Activated CD4-positive, alpha-beta T cell treated with anti-CD3 and anti-CD28 coated beads, Interleukin-2, amount 10 ng/mL, durations not matched to agents 24 days and 14 days (primary cell): ENCODE results near the gene ZNF423. TPM values are rescaled to one million over a fixed set of nuclear protein-coding genes. Genes with fewer than 3 reads are reported as not detected.

Experiments used
- DNase-seq: peaks from one replicate; pipeline ENCODE4 v3.0.0; 2022
- H3K27ac Mint-ChIP-seq: one replicate; pipeline ENCODE4 v1.8.0; 2022; ENCODE audit warnings: mild to moderate bottlenecking, mixed read lengths
- H3K27me3 Mint-ChIP-seq: one replicate; pipeline ENCODE4 v1.8.0; 2022; ENCODE audit warnings: mixed read lengths
- H3K36me3 Mint-ChIP-seq: one replicate; pipeline ENCODE4 v1.8.0; 2022; ENCODE audit warnings: low read depth, mild to moderate bottlenecking, mixed read lengths
- H3K4me1 Mint-ChIP-seq: one replicate; pipeline ENCODE4 v1.8.0; 2021; ENCODE audit warnings: mixed read lengths
- H3K4me3 Mint-ChIP-seq: one replicate; pipeline ENCODE4 v1.8.0; 2022; ENCODE audit warnings: mild to moderate bottlenecking, moderate library complexity, mixed read lengths
- H3K9me3 Mint-ChIP-seq: one replicate; pipeline ENCODE4 v1.8.0; 2021; ENCODE audit warnings: mixed read lengths
- intact Hi-C: fragments of 100-400 bp; cut with micrococcal nuclease; formaldehyde crosslinking; loops from one replicate; pipeline ENCODE4 v1.15.1; 2023
- total RNA-seq: library from RNA; stranded (reverse); gene quantifications from 2 replicates; pipeline ENCODE4 v1.2.3, GENCODE V29; 2022

The ZNF423 gene
- total RNA-seq, 1 donor from 2014 or later: not detected

DNA sequence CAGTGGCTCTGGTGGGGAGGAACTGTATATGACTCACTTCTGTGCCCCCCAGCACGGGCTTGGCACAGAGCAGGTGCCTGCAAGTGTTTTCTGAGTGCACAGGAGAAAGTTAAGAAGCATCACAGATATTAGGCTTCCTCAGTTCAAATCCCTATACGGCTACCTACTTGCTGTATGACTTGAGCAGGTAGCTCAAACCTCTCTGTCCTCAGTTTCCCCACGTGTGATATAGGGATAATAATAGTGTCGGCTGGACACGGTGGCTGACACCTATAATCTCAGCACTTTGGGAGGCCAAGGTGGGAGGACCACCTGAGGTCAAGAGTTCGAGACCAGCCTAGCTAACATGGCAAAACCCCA lies 386.6 kb downstream of the ZNF423 start:
- Mint-ChIP-seq H3K27ac (no peak overlapping the region), H3K4me1 (peaks cover 5% of the 10 kb centered on the region), H3K27me3 (peaks cover 7% of the 10 kb centered on the region), H3K9me3 (no peaks in the 10 kb centered on the region), H3K4me3 (no peak overlapping the region), H3K36me3 (no peaks in the 10 kb centered on the region)
- no peak for DNase-seq
- intact Hi-C loops: no loop called here

DNA sequence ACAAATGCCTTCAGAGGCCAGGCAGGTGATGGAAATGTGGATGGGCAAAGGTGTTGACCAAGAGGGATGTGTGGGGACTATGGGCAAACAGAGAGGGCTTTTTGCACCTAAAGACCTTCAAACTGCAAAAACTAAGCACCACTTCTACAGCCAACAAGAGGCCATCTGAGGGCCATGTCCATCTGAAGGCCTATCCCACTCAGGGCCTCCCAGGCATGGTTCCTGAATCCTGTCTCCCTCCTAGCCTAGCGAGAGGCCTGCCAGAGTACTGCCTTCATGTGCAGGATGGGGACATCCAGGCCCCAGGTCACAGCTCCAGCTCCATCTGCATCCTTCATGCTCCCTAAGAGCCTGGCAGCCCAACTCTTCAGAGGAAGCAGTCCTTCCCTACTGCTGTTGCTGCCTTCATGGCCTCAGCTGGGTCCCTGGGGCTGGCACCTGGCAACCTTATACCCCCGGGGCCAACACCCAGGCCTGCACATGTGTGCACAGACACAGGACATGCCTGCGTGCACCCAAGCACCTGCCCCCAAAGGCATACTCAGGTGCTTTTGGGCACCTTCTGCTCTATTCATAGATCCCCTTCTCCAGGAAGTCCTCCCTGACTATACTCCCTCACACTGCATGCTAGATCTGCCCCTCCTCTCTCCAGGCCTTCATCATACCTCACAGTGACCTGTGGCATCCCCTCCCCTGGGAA lies 387.2 kb downstream of the ZNF423 start:
- no peak overlapping the region for H3K27ac Mint-ChIP-seq
- DNase-seq: no peak
- intact Hi-C loops: no loop called here
- H3K4me1 Mint-ChIP-seq: peaks cover 9% of the 10 kb centered on the region
- no peaks in the 10 kb centered on the region for H3K36me3 Mint-ChIP-seq
- H3K27me3 Mint-ChIP-seq: peaks cover 7% of the 10 kb centered on the region
- H3K4me3 Mint-ChIP-seq: no peak overlapping the region
- no peaks in the 10 kb centered on the region for H3K9me3 Mint-ChIP-seq

DNA sequence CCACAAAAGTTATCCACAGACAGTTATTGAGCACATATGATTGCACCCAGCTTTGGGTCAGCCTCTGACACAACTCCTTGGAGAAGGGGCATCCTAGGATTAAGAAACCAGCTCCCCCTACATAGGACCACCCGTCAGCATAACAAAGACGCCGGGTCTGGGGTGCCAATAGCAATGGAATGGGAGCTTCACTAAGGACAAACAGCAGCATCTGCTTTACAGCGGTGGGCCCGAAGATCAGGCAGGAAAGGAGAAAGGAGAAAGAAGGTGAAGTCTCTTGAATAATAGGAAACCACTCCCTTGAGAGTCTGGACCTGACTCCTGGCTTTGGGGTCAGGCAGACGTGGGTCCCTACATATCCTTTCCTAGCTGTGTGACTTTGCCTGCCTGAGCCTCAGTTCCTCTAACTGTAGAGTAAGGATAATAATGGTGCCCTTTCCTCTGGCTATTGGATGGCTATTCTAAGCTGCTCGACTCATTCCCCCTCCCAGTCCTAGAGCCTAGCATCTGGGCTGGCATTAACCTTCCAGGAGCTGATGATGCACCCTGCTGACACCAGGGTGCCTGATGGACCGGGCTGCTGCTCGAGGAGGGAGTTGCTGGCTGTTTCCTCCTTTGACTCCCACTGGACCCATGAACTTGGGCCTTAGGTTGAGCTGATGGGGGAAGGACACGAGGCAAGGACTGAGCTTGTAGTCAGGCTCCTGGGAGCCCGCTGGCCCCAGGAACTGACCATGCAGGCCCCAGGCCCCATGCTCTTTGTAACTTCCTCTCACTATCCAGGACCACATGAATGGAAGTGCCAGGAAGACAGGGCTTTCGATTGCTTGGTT lies 388.2 kb downstream of the ZNF423 start:
- Mint-ChIP-seq H3K4me3 (no peak overlapping the region), H3K36me3 (no peaks in the 10 kb centered on the region), H3K27ac (no peak overlapping the region), H3K9me3 (no peaks in the 10 kb centered on the region), H3K4me1 (peaks cover 18% of the 10 kb centered on the region), H3K27me3 (peaks cover 7% of the 10 kb centered on the region)
- intact Hi-C loops: no loop called here
- DNase-seq: no peak

- intact Hi-C loops: no loop called here
- Mint-ChIP-seq H3K36me3 (no peaks in the 10 kb centered on the region), H3K4me3 (no peak overlapping the region), H3K27ac (no peak overlapping the region), H3K9me3 (no peaks in the 10 kb centered on the region), H3K27me3 (peaks cover 7% of the 10 kb centered on the region), H3K4me1 (peaks cover 25% of the 10 kb centered on the region)
- no peak for DNase-seq
Observed at GRCh38 chr16:49466881-49467280, 389.0 kb downstream of the ZNF423 start.

- H3K27ac Mint-ChIP-seq: no peak overlapping the region
Observed at GRCh38 chr16:49466529-49466831, 389.4 kb downstream of the ZNF423 start.

DNA sequence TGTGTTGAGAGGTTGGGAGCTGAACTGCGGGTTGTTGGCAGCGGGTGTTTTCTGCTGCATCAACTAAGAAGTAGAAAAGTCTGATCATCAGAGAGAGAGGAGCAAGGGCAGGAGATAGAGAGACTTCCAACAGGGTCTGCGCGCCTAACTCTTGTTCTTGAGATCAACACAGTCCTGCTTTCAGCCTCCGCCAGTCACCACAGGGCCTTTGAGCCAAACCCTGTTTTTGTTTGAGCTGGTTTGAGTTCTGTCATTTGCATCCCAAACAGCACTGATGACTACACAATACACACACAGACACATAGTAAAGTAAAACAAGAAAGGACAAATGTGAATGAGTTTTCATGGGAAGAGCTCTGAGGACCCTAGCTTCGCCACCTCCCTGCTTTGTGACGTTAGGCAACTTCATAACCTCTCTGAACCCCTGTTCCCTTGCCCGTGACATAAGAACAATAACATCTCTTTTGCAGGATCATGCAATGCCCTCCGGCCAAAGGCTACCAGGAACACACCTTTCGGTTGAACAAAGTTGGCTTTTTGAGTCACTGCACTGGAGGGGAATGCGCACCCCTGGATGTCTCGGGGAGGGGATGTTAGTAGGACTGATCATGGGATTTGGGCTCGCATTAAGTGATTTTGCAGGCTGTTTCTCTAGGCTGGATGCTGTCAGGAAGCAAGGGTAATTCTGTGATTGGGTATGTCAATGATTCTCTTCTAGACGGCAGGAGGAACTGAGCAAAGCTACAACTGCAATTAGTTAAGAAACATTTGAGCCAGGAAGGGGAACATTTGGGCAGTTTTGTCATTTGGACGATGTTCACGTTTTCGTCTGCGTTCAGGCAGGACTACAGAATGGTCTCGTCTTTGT lies 390.0 kb downstream of the ZNF423 start:
- peaks cover 7% of the 10 kb centered on the region for H3K27me3 Mint-ChIP-seq
- H3K4me1 Mint-ChIP-seq: peaks cover 25% of the 10 kb centered on the region
- H3K27ac Mint-ChIP-seq: no peak overlapping the region
- DNase-seq: no peak
- no peaks in the 10 kb centered on the region for H3K36me3 Mint-ChIP-seq
- intact Hi-C loops: no loop called here
- no peak overlapping the region for H3K4me3 Mint-ChIP-seq
- no peaks in the 10 kb centered on the region for H3K9me3 Mint-ChIP-seq

More at GRCh38 chr16:49466529-49466831, 389.4 kb downstream of the ZNF423 start:
- no peak overlapping the region for H3K4me3 Mint-ChIP-seq
- peaks cover 25% of the 10 kb centered on the region for H3K4me1 Mint-ChIP-seq
- DNase-seq: no peak
- H3K9me3 Mint-ChIP-seq: no peaks in the 10 kb centered on the region
- H3K36me3 Mint-ChIP-seq: no peaks in the 10 kb centered on the region
- intact Hi-C loops: no loop called here
- H3K27me3 Mint-ChIP-seq: peaks cover 7% of the 10 kb centered on the region

DNA sequence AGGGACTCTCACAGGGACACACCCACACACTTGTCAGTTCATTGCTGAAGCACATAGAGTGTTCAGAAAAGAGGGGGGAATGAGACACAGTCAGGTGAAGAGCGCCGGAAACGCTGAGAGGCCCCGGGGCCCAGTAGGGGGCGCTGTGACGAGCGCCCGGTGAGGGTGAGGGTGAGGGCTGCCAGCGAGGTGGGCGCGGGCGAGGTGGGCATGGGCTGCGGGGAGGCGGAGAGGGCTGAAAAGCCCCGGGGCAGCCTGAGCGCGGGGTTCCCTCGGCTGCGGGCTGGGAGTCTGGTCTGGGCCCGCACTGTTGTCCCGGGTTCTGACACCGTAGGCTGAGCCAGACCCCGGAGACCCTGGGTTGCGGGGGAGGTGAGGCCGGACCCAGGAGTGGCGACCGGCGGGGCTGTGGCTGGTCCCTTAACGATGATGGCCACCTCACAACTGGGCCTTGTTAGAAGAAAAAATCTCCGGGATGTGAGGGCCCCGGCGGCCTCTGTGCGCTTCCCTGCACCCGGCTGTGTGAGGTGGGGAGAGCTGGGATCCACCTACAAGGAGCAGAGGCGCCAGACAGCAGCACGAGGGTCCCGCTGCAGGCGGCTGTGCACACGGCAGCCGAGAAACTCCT lies 390.9 kb downstream of the ZNF423 start:
- Mint-ChIP-seq H3K27me3 (peaks cover 7% of the 10 kb centered on the region), H3K27ac (no peak overlapping the region), H3K4me3 (peak overlapping the region; percentile 30), H3K36me3 (no peaks in the 10 kb centered on the region), H3K9me3 (no peaks in the 10 kb centered on the region), H3K4me1 (peaks cover 28% of the 10 kb centered on the region)
- intact Hi-C loops: no loop called here
- peak; percentile 65 for DNase-seq

- H3K9me3 Mint-ChIP-seq: no peaks in the 10 kb centered on the region
- peaks cover 7% of the 10 kb centered on the region for H3K27me3 Mint-ChIP-seq
- H3K4me3 Mint-ChIP-seq: peak overlapping the region; percentile 36
- no peaks in the 10 kb centered on the region for H3K36me3 Mint-ChIP-seq
- no peak for DNase-seq
- H3K4me1 Mint-ChIP-seq: peaks cover 28% of the 10 kb centered on the region
- intact Hi-C loops: no loop called here
- H3K27ac Mint-ChIP-seq: peak overlapping the region; percentile 57
Observed at GRCh38 chr16:49464093-49464492, 391.8 kb downstream of the ZNF423 start.

DNA sequence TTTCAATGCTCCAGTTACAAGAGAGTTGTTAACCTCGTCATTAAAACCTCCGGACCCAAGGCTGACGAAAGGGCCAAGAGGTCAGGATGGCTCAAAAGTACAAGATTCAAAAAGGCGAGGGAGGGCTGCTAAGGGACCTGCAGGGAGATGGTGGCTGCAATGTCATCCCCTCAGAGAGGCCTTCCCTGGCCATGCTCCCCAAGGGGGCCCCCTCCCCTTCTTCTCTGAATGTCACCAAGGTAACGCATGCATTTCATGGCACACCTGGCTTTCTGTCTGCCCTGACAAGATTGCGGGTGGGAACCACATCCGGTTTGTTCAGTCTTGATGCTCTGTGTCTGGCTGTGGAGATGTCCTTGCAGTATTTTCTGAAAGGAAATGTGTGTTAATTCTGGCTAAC lies 392.4 kb downstream of the ZNF423 start:
- Mint-ChIP-seq H3K36me3 (no peaks in the 10 kb centered on the region), H3K4me1 (peaks cover 28% of the 10 kb centered on the region), H3K27ac (peak overlapping the region; percentile 57), H3K27me3 (peaks cover 7% of the 10 kb centered on the region), H3K4me3 (peak overlapping the region; percentile 36), H3K9me3 (no peaks in the 10 kb centered on the region)
- intact Hi-C loops: no loop called here
- peak; percentile 94 for DNase-seq

DNA sequence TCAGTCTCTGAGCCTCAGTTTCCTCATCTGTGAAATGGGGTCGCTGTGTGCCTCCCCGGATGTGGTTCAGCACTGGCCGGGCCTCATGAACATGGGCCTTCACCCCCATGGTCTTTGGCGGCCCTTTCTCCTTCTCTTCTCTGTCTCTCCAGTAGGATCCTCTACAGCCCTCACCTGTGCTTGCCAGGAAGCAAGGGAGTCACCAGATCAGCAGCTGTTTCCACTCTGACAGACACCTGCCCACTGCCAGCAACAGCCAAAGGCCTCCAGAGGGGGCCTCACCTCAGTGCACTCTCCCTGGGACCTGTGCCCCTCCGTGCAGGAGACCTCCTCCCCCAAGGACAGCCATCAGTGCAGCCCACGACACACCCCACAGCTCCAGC lies 392.9 kb downstream of the ZNF423 start:
- H3K36me3 Mint-ChIP-seq: no peaks in the 10 kb centered on the region
- peaks cover 28% of the 10 kb centered on the region for H3K4me1 Mint-ChIP-seq
- no peak overlapping the region for H3K27ac Mint-ChIP-seq
- intact Hi-C loops: no loop called here
- H3K9me3 Mint-ChIP-seq: no peaks in the 10 kb centered on the region
- peaks cover 7% of the 10 kb centered on the region for H3K27me3 Mint-ChIP-seq
- no peak for DNase-seq
- peak overlapping the region; percentile 20 for H3K4me3 Mint-ChIP-seq

DNA sequence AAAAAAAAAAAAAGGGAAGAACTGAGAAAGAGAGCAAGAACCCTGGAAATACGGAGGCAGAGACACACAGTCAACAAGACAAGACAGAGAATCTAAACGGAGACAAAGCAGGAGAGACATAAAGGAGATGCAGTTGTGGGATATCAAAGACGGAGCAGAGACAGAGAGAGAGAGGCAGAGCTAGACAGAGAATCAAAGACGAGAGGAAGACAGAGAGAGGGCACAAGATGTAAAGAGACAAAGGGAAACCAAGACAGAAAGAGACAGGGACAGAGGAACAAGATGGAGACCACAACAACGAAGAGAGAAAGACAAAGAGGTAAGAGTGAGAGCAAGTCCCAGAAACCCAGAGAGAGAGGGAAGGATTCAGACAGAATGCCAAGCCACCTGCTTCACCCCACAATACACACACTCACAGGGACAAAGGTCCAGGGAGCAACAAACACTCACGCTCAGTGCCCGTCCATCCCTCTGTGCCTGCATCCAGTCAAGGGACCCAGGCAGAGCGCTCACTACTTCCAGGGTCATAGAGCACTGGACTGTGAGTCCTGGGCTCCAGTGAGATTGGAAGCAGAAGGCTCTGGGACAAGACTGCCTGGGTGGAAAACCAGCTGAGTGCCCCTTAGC lies 393.4 kb downstream of the ZNF423 start:
- peak overlapping the region; percentile 17 for H3K4me3 Mint-ChIP-seq
- peaks cover 28% of the 10 kb centered on the region for H3K4me1 Mint-ChIP-seq
- H3K9me3 Mint-ChIP-seq: no peaks in the 10 kb centered on the region
- H3K27me3 Mint-ChIP-seq: peaks cover 7% of the 10 kb centered on the region
- peak overlapping the region; percentile 38 for H3K27ac Mint-ChIP-seq
- no peaks in the 10 kb centered on the region for H3K36me3 Mint-ChIP-seq
- no peak for DNase-seq
- intact Hi-C loops: no loop called here

- DNase-seq: no peak
- Mint-ChIP-seq H3K27ac (no peak overlapping the region), H3K36me3 (no peaks in the 10 kb centered on the region), H3K4me1 (peaks cover 28% of the 10 kb centered on the region), H3K27me3 (peaks cover 7% of the 10 kb centered on the region), H3K9me3 (no peaks in the 10 kb centered on the region), H3K4me3 (no peak overlapping the region)
- intact Hi-C loops: no loop called here
Observed at GRCh38 chr16:49461517-49461951, 394.4 kb downstream of the ZNF423 start.

DNA sequence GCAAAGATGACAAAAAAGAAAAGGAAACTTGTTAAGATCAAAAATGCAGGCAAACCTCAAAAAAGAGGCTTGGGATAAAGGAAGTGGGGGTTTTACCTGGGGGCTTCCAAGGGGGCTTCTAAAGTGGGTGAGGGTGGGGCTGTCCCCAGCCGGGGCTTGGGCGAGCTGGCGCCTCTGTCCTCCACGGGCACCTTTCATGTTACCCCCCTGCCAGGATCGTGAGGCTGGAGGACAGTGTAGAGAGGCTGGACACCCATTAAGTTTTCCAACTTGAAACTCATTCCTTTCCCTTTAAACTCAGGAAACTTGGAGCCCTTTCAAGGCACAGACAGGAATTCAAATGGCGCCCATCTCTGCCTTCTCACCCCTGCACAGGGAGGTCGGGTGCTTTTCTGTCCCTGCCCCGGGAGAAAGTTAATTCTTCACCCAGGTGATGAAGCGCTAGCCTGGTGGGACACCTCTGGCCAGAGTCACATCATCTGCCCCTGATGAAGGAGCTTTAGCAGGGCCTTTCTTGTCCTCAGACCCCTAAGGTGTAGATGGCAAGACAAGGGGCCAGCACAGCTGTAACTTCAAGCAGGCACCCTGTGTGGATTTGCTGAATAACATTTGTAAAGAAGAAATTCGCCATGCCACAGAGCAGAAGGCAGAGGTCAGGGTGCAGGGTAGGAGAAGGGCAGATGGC lies 395.0 kb downstream of the ZNF423 start:
- intact Hi-C loops: no loop called here
- no peak overlapping the region for H3K4me3 Mint-ChIP-seq
- DNase-seq: no peak
- H3K27me3 Mint-ChIP-seq: peaks cover 7% of the 10 kb centered on the region
- peaks cover 28% of the 10 kb centered on the region for H3K4me1 Mint-ChIP-seq
- H3K36me3 Mint-ChIP-seq: no peaks in the 10 kb centered on the region
- no peaks in the 10 kb centered on the region for H3K9me3 Mint-ChIP-seq
- H3K27ac Mint-ChIP-seq: no peak overlapping the region
